SK-N-MC (cell line): Measurements from ENCODE around the gene CNPY3.

Experiments used
- EZH2 ChIP-seq: fragments of 200-600 bp; sonication (generic); IDR thresholded peaks from one replicate; pipeline ENCODE4 v1.6.1; 2017; ENCODE audit warnings: antibody characterized with exemption
- FOXP2 ChIP-seq: optimal IDR thresholded peaks from 2 replicates; pipeline ENCODE3; 2011; ENCODE audit warnings: mild to moderate bottlenecking, moderate library complexity; ENCODE audit not compliant: insufficient read depth; ENCODE audit errors: extremely low read length, control extremely low read depth
- POLR2AphosphoS5 ChIP-seq: IDR thresholded peaks from 2 replicates; pipeline ENCODE4 v1.6.1; 2012; ENCODE audit warnings: mild to moderate bottlenecking, low read depth, low read length, borderline replicate concordance

DNA sequence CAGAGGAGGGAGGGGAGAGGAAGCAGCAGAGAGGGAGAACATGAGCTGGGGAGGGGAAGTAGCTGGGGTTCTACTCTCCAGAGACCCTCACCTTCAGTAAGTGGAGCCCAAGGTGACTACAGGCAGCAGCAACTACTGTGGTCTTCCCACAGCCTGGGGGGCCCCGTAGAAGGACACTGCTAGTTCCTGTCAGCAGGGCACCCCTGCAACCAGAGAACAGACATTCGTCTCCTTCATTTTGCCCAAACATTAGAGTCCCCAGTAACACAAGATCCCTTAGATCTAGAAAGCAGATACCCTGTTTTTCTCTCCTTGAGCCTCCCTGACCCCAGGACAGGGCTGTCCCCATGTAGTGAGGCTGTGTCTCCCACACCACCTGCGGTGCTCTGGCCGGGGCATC, 39.5 kb downstream of the CNPY3 start:
- TF ChIP-seq EZH2 (no peak), POLR2AphosphoS5 (no peak), FOXP2 (no peak)
